A549 treated with DMSO at 1 μM for 4 hours (cell line): Measurements from ENCODE around the gene RADX. TPM values are rescaled to one million over a fixed set of nuclear protein-coding genes. Genes with fewer than 3 reads are reported as not detected.

Experiments used
- total RNA-seq: library from RNA; stranded (reverse); fragments of 200-300 nt; extraction: Qiagen RNA extraction; gene quantifications from 5 replicates; pipeline ENCODE4 v1.2.3, GENCODE V29; 2022; ENCODE audit warnings: low read depth

RADX gene, protein sequence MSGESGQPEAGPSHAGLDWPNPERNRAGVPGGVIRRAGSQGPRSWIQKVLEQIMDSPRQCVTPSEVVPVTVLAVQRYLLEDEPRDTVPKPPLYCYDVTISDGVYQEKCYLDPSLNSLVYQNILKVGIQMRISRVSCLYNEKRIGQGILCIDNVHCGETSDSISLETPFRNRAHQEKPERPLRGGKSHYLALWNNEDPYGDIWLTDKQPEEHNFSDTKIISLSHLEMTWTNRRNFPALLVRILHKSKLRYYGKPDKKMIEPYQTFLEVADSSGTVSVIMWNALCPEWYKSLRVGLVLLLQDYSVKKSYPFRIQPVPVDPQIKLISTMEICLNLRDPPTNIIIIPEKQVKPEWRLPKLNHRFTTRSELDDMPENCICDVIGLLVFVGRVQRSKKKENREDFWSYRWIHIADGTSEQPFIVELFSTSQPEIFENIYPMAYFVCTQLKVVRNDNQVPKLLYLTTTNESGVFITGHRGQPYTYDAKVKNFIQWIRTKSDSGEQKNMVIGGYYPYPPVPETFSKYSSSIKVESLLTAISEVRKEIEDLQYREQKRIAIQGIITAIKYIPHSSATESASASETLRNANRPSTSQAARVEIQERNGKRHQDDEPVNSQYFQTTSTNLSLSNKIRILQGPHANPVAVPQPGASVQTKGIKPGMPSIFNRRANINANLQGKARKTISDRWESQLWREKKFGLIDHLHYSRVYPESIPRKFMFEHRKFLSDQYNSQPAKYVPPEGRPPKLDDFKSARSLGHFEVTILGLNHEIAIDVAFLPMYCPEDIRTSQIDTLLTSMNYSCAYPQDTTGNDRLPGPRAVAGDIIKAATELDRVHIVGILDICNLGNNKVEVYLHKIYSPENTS
- 0.03 to 0.07 TPM (median 0.05 TPM) in 4 of 5 replicates, not detected in the other for total RNA-seq

DNA sequence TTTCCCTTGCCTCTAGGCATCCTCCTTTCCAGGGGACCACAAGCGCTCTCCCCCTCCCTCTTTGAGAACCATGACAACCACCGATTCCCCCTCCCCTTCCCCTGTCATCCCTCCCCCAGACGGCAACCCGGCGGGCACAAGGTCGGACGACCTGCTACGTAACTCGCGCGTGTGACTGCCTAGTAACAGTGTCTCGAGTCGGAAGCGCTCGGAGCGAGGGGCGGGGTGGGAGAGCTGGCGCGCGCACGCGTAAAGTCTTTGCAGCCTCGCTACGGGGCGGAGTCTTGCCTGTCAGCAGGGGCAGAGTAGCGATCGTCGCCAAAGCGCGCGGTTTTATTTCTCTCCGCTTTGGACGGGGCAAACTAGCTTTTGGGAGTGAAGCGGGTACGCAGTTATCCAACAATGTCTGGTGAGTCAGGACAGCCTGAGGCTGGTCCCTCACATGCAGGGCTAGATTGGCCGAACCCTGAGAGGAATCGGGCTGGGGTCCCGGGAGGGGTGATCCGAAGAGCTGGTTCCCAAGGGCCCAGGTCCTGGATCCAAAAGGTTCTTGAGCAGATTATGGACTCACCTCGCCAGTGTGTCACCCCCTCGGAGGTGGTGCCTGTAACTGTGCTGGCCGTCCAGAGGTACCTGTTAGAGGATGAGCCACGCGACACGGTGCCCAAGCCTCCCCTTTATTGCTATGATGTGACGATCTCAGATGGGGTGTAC, at the start of gene RADX:
TSS of gene RADX (plus strand) at position 300 of the 714 bp plus-strand sequence. CDS start at position 403, 103 bp downstream.

DNA sequence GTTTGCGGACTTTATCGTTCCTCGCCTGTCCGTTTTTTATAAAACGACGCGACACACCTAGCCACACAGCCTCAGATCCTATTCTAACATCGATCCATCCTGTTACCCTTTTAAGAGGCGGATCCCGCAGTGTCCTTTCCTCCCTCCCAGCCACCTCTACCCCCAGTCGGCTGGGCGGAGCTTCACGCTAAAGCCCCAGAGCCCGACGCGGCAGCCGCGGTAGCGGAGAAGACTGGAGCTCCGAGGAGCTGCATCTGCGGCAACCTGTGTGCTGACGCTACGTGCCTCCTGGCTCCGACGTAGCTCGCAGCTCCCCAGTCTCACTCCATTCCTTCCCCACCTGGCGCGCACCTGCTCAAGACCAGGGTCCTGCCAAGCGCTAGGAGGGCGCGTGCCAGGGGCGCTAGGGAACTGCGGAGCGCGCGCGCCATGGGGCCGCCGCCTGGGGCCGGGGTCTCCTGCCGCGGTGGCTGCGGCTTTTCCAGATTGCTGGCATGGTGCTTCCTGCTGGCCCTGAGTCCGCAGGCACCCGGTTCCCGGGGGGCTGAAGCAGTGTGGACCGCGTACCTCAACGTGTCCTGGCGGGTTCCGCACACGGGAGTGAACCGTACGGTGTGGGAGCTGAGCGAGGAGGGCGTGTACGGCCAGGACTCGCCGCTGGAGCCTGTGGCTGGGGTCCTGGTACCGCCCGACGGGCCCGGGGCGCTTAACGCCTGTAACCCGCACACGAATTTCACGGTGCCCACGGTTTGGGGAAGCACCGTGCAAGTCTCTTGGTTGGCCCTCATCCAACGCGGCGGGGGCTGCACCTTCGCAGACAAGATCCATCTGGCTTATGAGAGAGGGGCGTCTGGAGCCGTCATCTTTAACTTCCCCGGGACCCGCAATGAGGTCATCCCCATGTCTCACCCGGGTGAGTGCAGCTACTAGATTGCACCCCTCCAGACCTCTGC, 115.0 kb downstream of the RADX start, which contains the start of gene RNF128:
TSS of gene RNF128 (plus strand) at position 217 of the 953 bp plus-strand sequence. CDS start at position 430, 213 bp downstream.

Other genes with a start within 250 kb of the RADX start
- gene RNF128, start 114.7 kb downstream of the RADX start, total RNA-seq: 0.05 to 0.09 TPM (median 0.08 TPM) in 3 of 5 replicates, not detected in the others
- gene TBC1D8B, start 190.7 kb downstream of the RADX start, total RNA-seq: 1.2 to 2.0 TPM (median 1.7 TPM) in 5 replicates